GM12872 (cell line): Measurements from ENCODE around the gene BPIFB3.
A peak's percentile ranks its signal among the peaks of the same experiment; 100 is the strongest.

Experiments used
- TF ChIP-seq, protein P1 (sequence below): IDR thresholded peaks from 3 replicates; pipeline ENCODE4 v1.5.1; 2011; ENCODE audit warnings: low read depth, mild to moderate bottlenecking, low read length, moderate library complexity; ENCODE audit not compliant: insufficient read depth

BPIFB3 gene

DNA sequence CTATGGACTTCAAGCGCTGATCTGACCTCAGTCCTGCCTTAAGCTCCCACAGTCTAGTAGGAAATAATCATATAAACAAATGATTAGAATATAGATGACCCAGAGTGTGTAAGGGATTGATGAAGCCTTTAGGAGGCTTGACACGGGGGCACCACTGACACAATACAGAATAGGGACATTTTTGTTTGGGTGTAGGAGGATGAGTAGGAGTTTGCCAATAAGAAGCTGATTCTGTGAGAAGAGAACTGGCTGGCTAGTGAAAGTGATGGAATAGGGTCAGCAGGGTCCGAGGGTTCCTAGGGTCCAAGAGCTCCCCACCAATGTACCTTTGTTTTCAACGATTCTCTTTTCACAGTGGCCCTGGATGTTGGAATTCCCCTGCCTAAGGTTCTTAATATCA is 18.7 kb downstream of the BPIFB3 start:
- TF ChIP-seq, protein P1, sequence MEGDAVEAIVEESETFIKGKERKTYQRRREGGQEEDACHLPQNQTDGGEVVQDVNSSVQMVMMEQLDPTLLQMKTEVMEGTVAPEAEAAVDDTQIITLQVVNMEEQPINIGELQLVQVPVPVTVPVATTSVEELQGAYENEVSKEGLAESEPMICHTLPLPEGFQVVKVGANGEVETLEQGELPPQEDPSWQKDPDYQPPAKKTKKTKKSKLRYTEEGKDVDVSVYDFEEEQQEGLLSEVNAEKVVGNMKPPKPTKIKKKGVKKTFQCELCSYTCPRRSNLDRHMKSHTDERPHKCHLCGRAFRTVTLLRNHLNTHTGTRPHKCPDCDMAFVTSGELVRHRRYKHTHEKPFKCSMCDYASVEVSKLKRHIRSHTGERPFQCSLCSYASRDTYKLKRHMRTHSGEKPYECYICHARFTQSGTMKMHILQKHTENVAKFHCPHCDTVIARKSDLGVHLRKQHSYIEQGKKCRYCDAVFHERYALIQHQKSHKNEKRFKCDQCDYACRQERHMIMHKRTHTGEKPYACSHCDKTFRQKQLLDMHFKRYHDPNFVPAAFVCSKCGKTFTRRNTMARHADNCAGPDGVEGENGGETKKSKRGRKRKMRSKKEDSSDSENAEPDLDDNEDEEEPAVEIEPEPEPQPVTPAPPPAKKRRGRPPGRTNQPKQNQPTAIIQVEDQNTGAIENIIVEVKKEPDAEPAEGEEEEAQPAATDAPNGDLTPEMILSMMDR: no peak

DNA sequence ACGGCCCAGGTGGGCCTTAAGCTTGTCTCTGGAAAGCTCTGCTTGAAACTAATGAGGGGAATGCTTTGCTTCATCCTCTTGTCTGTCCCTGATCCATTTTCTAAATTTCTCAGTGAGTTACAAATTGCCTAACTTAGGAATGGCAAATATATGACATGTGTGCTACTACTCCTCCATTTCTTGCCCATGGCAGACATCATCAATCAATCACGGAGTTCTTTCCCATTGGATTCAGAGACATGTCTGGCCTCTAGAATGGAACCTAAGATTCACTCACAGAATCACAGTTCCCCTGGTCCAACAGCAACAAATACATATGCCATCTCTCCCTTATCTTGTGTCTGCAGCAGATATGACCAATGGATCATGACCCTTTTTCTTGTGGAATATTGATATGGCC is 19.1 kb downstream of the BPIFB3 start:
- TF ChIP-seq, protein P1: no peak

DNA sequence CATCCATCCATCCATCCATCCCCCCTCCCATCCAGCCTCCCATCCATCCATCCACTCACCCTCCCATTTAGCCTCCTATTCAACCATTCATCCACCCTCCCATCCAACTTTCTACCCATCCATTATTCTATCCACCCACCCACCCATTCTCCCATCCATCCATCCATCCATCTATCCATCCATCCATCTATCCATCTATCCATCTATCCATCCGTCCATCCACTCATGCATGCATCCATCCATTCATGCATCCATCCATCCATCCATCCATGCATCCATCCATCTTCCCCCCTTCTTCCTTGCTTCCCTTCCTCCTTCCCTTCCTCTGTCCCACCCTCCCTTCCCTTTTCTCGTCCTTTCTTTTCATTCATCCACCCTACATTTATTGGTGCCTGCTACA is 21.0 kb downstream of the BPIFB3 start:
- TF ChIP-seq, protein P1: no peak

DNA sequence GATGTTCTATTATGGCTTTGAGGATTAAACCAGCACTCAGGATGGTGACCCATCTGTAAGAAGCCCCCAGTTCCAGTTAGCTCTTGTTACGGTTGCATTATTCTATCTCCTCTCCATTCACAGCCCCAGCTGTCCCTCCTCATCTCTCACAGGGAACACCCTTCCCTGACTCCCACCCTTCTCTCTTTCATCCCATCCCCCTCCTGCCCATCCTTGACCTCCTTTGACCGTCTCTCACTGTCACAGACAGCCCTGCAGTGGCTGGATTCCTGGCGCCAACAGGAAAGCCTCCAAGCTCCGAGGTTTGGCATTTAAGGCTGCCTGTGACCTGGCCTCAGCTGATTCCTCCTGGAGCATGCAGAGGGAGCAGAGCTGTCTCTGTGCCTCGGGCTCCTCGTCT is 21.6 kb downstream of the BPIFB3 start:
- TF ChIP-seq, protein P1: no peak

DNA sequence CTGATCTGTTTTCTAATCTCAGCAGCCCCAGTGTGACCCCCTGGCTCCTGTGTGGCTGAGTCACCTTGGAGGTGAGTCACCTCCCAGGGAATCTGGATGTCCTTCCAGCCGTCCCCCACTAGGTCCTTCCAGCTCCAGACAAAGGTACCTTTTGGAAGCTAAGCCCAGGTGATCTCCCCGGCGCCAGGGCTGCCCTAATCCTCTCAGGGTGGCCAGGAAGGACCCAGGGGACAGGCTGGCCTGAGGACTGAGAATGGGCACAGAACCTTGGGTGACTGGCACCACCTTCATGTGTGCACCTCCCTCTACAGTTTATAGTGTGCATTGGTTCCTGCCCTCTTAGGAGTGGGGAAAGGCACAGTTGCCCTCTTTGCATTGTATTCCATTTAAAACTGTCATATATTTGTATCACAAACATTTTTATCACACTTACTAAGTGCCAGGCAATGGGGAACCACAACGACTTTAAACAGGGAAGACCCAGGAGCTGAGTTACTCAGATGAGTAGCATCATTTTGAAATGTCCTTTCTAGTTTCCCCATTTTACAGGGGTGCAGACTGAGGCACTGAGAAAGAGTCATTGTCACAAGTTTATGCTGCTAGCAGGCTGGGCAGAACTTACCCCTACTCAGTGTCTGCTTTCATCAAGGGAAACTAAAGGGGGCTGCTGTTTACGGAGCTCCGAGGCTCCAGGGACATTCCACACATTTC is 23.1 kb downstream of the BPIFB3 start:
- TF ChIP-seq, protein P1: peak; percentile 59

DNA sequence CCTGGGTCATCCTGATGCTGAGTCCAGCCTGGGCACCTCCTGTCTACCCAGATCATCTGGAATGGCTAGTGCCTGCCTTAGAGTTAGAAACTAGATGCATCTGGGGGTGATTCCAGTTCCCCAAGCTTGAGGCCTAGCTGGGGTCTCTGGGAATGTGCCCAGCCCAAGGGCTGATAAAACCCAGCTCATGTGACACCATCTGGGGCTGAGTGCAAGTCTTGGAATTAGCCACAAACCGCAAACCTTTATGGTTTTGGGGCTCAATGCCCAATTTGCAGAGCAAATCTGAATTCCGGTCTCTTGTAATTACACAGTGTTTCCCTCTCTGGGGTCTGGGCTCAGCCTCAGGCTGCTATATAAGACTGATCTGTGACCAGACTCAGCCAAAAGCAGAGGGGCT is 25.6 kb downstream of the BPIFB3 start, which contains the start of gene BPIFB4:
Gene BPIFB4, plus strand, starts transcription at position 385 of the 400 bp plus-strand sequence. CDS start 1,884 bp downstream, outside the sequence.
- TF ChIP-seq, protein P1: no peak

DNA sequence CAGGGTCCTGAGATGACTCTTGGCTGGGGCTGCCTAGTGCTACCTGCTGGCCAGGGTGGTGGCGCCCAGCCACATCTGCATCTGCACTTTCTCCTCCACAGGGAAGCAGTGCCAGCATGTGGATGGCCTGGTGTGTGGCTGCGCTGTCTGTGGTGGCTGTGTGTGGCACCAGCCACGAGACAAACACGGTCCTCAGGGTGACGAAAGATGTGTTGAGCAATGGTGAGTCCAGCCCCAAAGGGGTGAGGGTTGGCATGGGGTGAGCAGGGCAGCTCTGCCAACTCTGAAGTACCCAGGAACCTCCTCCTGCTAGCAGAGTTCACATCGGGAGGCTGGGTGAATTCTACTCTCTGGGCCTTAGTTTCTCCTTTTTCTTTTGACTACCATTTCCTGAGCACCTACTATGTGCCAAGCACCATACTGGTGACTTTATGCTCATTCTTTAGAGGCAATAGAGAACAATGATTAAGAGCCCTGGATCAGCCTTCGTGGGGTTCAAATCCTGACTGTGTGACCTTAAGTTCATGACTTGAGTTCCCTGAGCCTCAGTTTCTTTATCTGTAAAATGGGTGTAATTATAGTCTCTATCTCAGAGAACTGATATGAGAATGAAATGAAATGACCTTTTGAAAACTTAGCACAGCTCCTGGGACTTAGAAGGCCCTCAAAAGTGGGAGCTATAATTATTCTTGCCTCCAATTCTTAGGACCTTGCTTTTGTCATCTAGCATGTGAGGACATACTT is 27.9 kb downstream of the BPIFB3 start:
- TF ChIP-seq, protein P1: no peak
